Suppressor macrophage treated with lipopolysaccharide for 4 hours (primary cell): ENCODE data around the gene C15orf61.

ENCODE experiments used
- DNase-seq: peaks from one replicate; pipeline ENCODE4 v3.0.0-alpha.2; 2020

C15orf61 gene

DNA sequence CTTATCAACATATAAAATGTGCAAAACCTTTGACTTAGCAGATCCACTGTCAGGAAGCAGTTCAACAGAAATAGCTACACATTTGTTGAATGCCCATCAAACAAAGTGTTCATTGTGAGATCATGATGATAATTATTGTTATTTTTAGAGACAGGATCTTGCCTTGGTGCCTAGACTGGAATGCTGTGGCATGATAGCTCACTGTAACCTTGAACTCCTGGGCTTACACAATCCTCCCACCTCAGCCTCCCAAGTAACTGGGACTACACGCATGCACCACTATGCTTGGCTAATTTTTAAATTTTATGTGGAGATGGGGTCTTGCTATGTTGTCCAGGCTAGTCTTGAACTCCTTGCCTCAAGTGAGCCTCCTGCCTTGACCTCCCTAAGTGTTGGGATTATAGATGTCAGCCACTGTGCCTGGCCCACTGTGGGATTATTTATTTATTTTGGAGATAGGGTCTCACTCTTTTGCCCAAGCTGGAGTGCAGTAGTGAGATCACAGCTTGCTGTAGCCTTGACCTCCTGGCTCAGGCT lies 30.3 kb downstream of the C15orf61 start:
- DNase-seq = no peak

DNA sequence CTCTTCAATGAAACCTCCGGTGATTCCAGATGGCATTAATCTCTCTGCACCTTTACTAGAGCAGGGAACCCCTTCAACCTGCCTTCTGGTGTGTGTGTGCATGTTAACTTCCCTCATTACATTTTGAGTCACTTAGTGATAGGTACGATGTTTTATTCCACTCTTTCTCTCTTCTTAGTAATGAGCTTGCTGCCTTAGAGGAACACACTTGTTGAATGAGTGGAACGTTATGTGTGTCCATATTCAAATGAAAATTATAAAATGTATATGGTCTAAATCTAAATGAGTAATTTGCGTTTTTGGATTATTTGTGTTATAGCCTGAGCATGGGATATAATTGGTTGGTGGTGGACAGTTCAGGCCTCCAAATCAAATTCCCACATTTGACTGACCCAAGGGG lies 33.6 kb downstream of the C15orf61 start:
- DNase-seq = no peak

DNA sequence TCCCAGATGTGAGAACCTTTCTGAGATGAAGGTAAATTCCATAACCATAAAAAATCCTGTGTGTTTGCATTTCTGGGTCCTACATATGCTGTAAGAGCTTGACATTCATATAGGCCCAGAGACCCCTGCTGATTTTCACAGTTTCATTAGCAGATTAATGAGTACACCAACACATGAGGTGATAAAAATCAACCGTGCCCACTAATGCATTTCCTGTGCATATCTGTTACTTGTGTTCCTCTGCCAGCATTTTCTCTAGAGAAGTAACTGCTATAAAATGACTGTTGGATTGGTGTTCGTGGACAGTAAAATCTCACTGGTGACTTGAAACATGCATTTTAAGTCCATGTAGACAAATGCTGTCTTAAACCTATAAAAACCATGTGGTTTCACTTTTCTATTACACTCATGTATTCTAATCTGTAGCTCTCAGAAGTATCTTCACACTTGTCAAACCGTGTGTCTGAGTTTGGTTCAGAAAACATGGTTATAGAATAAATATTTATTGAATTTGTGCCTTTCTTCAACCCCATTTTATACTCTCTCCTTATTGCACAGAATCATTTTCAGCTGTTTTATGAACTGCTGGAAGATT lies 36.1 kb downstream of the C15orf61 start:
- no peak for DNase-seq

DNA sequence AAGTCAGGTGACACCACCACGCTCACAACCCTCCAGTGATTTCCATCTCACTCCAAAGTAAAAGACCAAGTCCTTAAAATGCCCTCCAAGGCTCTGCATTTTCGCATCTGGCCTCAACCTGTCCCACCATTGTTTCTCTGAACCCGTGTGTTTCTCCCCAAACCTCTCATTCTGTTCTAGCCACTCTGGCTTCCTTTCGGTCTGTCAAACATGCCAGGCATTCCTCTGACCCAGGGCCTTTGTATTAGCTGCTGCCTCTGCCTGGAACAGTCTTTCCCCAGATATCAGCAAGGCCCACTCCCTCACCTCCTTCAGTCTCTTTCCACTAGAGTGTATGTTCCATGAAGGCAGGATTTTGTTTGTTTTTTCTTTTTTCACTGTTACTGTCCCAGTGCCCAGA lies 37.6 kb downstream of the C15orf61 start:
- no peak for DNase-seq

DNA sequence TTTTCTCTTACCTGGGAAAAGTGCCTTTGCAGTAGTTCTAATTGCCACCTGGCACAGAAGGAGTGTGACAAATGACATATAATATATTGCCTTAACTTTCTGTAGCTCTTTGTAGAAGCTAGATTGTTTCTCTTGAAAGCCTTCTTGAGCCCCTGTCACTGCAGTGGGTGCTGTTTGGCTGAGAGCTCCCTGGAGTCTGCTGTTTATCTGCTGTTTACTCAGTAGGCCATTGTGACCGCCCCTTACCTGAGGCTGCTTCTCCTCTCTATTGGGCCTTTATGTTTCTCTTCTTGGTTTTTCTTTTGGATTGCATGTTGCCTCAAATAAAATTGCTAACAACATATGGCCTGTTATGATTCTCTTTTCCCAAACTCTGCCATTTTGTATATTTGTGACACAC lies 38.2 kb downstream of the C15orf61 start:
- DNase-seq = no peak

DNA sequence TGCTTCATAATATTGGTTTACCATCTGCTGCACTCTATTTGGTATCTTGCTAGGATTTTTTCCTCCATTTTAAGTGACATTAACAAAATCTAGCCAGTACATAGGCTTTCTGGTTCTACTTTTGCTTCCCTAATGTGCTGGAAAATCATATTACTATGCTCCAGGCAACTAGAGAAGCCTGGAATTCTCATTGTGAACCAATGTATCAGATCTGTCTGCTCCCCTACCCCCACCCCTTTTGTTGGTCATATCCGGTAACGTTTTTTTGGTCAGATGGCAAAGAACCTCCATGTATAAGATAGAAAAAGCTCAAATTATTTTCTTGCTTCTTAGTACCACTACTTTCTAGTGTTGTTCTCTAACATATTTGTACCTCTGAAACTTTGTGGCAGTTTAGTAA lies 38.6 kb downstream of the C15orf61 start:
- DNase-seq = no peak

DNA sequence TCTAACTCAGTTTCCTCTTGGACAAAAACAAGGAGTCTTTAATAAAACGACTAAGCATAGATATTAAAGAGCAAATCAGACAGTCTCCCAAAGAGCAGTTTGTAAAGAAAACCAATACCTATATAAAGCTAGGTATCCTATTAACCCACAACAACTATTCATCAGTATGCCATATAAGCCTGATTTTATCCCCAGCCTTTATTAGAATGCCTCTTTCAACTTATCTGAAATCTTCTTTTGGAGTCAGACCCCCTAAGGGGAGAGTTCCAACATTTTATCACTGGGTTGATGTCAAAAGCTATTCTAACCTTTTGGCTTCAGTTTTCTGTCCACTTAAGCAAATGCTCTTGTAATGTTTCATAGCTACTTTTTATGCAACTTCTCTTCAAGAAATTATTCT lies 39.4 kb downstream of the C15orf61 start:
- no peak for DNase-seq

DNA sequence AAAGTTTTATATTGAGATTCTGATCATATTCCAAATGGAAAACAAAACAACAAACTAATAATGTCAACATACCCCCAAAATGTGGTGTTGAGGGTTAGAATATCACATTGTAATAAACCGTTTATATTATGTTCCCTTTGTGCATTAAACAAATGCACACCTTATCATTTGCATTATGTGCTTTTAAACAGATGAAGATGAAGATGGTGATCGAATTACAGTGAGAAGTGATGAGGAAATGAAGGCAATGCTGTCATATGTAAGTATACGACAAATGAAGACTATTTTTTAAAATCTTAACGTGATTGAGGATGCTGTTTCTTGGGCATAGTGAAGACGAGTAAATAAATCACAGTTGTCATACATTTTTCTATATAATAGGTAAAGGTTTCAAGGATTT lies 42.2 kb downstream of the C15orf61 start:
- no peak for DNase-seq

DNA sequence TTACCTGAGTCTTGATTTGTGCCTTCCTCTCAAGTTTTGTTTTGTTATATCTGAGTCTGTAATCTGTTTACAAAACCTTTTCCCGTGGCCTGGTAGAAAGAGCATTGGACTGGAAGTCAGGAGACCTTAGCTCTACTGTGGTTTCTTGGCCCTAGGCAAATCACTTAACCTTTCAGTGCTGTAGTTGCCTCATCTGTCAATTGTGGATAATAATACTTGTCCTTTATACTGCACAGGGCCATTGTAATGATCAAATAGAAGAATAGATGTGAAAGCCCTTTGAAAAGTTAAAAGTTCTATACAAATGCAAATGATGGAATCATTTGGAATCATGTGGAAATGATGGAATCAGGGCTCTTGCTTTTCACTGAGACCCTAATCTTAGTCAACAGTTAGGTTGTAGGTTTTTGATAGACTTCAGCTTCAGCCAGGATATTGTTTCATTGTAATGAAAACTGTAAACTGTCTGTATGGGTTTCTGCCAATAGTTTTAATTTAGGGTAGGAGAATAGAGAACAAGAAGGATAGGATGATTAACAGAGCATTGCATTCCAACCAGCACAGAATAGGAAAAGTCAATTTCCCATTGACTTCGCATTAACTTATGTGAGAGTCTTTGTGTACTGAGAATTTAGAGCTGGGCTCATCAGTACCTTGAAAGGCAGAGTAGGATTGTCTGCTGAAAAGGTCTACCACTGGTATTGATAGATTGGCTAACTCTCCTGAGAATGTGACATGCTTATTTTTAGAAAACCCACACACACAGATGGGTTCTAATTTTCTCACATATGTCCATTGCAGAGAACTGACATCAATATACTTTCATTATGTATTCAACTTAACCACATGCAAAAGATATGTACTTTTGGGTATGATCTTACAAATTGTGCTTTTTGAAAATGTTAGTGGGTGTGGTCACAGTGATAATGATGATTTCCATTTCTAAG lies 43.4 kb downstream of the C15orf61 start:
- no peak for DNase-seq

DNA sequence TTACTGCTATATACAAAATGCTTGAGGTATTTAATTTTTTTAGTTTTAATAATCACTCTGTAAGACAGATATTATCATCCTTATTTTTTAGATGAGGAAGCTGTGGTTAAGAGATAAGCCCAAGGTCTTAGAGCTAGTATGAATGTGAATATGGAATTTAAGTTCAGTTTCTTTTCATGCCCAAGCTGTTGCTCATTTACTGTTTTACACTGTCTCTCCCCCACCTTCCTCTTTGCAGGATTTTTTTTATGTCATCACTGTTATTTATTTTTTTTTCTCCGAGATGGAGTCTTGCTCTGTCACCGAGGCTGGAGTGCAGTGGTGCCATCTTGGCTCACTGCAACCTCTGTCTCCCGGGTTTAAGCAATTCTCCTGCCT lies 44.0 kb downstream of the C15orf61 start:
- peak; percentile 32 for DNase-seq

DNA sequence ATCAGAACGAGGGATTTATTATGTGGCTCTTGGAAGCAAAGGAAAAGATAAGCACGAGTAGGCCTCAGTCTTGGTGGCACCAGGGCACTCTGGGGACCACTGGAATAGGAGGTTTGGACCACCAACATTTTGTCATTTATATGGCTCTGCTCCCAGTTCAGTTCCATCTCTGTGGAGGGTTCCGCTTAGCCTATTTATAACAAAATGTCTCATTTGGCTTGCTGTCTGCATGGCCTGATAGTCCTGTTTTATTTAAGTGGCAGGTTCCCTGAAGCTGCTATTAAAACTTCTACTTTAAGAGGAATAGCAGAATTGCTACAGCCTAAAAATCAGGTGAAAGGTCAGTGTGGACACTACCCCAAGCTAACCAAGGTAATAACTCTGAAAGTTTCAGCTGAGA lies 48.7 kb downstream of the C15orf61 start:
- DNase-seq = no peak

DNA sequence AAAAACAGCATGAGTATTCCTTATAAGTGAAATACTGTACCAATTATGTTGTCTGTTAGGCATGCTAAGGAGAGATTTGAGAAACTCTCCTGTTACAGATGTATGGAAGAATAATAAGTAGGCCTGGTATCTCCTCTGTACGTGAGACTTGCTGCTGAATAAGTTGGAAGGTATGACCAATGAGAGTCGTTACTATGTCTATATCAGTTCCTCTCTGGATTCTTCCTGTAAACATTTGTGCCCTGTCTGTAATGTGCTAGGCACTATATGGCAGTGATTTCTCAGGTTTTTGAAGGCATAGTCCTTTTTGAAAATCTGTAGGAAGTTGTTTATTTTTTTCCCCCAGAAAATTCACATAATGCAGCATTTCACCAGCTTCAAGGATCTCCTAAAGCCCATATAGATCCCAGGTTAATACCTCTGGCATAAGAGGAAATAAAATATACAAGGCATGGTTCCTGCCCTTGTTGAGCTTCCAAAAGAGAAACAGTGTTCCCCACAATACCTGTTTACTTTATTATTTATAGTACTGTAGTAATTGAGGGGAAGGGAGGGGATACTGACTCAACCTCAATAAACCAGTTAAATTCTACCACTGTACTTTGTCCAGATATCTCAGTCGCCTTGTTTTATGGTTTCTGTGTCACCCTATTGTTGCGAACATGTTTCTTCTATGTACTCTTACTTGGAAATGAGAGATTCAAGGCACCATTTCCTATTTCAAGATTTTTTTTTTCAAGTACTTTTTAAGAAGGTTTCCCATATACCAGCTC lies 50.1 kb downstream of the C15orf61 start:
- no peak for DNase-seq

DNA sequence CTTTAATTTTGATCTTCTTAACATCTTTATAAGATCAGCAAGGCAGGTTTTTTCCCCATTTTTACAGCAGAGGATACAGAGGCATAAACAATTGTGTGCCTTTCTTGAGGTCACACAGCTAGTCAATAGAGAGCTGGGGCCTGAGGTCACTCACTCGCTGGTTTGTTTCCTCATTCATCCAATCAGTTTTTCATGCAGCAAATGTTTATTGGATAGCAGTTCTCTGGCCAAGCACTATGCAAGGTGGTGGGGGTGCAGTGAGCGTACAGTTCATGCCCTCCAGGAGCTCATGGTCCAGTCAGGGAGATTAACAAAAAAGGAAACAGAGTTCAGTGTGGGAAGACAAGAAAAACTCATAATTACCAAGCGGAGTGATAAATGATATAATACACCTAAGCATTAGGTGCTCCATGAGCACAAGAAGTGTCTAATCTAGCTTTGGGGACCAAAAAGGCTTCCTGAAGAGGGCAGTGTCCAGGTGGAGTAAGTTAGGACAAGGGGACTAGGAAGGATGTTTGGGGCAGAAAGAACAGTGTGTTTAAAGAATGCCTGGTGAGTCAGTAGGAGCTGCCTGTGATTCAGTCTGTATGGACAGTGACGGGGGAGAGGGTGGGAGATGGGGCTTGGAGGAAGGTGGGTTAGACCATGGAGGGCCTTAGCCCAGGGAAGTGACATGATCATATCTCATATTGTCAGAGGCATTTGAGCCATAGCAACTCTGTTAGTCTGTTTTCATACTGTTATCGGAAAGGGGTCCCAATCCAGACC lies 50.9 kb downstream of the C15orf61 start:
- DNase-seq = no peak

DNA sequence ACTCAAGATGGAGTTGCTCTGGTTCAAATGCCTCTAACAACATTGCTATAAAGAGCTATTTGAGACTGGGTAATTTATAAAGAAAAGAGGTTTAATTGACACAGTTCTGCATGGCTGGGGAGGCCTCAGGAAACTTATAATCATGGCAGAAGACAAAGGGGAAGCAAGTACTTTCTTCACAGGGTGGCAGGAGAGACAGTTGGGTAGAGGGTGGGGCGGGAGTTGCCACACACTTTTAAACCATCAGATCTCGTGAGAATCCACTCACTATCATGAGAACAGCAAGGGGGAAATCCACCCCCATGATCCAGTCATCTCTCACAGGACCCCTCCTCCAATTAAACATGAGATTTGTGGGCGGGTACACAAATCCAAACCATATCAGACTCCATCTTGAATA lies 52.3 kb downstream of the C15orf61 start:
- DNase-seq = peak; percentile 45

DNA sequence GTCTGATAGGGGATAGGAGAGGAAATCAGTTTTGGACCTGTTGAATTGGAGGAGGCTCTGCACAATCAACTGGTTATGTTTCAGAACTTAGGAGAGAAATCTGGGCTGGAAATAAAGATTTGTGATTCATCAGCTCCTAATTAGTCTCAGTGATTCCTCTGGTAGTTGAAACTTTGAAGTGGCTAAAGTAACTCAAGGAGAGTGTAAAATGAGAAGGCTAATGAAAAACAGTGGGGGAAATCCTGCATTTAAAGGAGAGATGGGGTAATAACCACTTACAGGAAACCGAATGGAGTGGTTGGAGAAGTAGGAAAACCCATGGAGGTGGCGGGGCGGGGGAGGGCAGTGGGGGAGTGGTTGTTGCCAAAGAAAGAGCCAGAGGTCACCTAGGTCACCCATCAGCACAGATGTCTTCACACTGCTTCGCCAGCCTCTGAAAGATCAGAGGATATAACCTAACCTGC lies 54.1 kb downstream of the C15orf61 start:
- peak; percentile 41 for DNase-seq

DNA sequence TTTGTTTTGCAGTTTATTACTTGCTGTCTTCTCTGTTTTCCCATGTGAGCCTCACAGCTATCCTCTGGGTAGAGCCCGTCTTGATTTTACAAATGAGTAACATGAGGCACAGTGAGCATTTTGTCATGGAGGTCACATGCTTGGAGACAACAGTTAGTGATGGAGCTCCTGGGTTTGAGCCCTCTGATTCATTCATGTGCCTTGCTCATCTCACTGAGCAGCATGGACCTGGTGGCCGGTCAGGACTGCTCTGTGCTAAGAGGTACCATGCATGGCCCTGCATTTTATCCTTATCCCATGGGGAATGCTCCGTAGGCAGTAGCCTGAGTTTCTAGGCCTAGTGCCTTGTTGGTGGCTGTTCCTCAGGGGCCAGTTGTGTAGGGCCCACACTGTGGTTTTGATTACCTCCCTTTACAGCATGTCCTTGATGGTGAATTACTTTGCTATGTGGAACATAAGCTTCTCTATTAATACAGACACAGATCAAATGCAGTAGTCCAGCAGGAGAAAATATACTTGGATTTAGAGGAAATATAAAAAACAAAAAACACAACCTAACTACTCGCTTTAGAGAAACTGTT lies 57.2 kb downstream of the C15orf61 start:
- no peak for DNase-seq

DNA sequence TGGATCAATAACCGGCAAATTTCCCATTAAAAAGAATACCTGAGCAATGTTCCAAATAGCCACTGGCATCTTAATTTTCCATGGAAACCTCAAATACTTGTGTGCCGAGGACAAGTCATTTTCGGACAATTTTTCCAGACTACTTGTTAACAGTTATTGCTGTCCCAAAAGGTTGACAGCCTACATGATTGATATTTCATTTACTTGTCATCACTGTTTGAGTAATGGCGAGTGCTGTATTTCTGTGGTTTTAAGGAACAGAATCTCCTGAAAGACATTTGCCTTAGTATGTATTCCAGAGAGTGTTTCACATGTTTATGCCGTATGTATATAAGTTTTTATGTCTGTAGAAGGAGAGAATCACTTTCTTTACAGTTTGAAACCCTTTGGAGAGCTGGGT lies 58.2 kb downstream of the C15orf61 start:
- no peak for DNase-seq
